GM18861 (cell line): ENCODE measurements around the gene GOLGA8O.
"Not testable (repeated sequence)": the region's sequence is repeated elsewhere in the genome, so short reads cannot be mapped to it uniquely, and the experiment has no call there.

ENCODE experiments used
- ATAC-seq: cut with Tn5 transposase; IDR thresholded peaks from one replicate; pipeline ENCODE4 v1.9.1; 2021; ENCODE audit not compliant: unreplicated experiment

The GOLGA8O gene, protein sequence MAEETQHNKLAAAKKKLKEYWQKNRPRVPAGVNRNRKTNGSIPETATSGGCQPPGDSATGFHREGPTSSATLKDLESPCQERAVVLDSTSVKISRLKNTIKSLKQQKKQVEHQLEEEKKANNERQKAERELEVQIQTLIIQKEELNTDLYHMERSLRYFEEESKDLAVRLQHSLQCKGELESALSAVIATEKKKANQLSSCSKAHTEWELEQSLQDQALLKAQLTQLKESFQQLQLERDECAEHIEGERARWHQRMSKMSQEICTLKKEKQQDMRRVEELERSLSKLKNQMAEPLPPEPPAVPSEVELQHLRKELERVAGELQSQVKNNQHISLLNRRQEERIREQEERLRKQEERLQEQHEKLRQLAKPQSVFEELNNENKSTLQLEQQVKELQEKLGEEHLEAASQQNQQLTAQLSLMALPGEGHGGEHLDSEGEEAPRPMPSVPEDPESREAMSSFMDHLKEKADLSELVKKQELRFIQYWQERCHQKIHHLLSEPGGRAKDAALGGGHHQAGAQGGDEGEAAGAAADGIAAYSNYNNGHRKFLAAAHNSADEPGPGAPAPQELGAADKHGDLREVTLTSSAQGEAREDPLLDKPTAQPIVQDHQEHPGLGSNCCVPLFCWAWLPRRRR

DNA sequence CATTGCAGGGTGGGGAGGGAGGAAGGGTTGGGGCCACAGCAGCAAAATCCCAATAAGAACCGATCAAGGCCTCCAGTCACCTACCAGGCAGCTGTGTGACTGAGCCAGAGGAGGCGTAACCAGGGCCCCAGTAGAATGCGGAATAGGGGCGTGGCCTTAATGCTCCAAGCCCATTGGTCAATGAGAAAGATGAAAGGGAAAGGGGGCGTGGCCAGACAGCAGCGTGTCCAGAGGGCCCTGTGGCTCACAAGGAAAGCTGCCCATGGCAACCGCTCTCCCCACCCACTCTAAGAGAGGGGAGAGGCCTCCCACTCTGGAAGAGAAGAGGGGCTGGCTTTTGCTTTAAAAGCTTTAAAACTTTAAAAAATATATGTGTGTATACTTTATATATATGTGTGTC, at the start of gene GOLGA8O:
TSS of gene GOLGA8O (minus strand) at position 101 of the 400 bp plus-strand sequence. CDS start at position 3, 98 bp downstream.
- not testable (repeated sequence) for ATAC-seq

DNA sequence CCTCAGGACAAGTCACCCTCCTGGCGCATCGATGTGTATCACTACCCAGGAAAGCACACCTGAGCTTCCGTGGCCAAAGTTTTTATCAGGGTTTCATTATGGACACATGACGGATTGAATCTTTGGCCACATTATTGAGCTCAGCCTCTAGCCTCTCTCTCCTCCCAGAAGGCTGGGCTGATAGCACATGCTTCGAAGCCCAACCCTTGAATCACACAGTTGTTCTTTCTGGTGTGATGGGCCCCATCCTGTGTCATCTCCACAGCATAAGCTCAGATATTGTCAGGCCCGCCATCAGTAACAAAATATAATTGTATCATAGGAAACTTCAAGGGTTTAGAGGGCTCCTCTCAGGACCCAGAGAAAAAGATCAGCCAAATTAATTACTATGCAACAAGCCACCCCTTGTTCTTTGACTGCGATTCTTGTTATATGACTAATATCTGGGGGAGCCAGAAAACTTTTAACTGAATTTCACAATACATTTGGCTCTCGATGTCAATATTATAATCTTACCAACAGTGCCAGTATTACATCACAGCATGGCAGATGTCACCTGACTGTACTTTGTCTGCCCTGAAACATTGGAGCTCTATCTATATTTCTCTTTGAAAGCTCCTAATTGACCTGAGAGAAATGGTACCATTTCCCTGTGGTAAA, 48.8 kb upstream of the GOLGA8O start:
- ATAC-seq = not testable (repeated sequence)

DNA sequence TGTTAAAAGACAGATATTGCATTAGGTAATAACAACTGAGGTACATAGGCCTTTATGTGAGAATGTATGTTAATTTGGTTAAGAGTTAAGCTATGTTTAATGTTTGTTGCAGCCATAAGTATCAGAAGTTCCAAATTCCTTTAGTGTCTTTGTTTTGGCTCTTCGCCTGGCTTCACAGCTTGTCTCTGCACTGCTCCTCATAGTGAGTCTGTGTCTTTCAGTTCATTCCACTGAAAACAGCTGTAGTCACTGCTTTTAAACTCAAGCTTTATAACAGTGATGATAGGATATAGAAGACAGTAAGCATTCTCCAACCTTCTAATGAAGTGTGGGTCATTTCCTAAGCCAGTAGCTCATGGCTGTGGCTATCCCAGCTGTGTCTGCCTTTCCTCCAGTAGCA, 47.5 kb upstream of the GOLGA8O start:
- not testable (repeated sequence) for ATAC-seq

DNA sequence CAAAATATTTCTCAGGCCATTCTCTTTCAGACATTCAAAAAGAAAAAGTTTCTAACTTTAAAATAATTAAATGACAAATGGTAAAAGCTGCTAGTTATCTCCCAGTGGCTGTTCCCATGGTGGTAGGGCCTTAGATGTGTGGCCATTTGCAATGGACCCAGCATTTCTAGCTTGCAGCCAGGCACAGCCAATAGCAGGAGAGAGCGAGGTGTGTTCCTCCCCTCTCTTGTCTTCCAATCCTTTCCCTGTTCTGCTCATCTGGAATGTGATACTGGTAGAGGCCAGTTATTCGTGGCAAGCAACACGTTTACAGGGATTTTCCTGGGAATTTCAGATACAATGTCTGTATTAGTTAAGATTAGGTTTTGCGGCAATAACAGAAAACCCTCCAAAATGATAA, 37.3 kb upstream of the GOLGA8O start:
- not testable (repeated sequence) for ATAC-seq

DNA sequence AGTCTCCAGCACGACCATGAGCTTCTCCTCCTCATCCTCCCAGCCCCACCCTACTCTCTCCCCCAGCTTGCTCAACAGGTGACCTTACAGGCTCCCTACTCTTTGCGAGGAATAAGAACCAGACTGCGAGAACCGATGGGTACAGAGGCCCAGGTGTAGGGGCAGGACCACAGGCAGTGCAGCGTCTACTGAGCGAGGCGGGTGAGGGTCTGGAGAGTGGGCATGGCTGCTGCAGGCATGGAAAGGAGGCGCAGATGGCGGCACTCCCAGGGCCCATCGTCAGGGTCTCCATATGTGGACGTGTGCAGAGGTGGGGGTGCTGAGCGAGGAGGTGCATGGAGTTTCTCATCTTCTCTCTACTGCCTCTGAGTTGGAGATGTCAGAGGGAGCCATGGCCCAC, 31.0 kb upstream of the GOLGA8O start:
- not testable (repeated sequence) for ATAC-seq

DNA sequence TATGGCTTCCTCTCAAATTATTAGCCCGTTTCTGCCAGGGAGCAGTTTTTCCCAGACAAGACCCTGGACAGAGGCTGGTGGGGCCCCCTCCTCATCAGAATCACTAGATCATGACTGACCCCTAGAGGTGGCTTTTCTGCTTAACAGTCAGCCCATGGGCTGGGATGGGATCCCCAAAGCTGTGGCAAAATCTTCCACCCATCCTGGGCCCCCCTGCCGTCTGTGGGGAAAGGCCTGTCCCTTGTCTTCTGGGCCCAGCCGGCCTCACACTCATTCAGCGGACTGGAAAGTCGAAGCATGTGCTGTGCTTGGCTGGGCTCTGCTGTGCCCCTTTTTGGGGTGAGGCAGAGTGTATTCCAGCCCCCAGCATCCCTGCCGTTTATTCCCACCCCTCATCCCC, 27.9 kb upstream of the GOLGA8O start:
- not testable (repeated sequence) for ATAC-seq

DNA sequence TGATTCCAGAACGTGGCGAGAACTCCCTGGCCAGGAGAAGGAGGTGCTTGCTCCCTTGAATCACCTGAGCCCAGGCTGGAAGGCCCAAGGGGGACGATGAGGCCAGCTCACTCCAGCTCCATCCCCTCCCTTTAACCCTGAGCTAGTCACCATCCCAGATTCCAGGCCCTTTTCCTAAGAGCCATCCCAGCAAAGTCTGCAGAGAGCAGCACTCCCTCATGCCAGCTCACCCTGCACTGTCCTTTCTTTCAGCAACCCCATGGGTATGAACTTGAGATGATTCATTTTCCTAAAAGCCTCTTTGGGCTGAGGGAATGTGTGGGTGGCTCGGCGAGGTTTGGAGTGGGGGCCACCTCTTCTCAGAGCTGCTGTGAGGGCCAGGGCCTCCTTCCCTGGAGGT, 26.2 kb upstream of the GOLGA8O start:
- ATAC-seq = not testable (repeated sequence)

DNA sequence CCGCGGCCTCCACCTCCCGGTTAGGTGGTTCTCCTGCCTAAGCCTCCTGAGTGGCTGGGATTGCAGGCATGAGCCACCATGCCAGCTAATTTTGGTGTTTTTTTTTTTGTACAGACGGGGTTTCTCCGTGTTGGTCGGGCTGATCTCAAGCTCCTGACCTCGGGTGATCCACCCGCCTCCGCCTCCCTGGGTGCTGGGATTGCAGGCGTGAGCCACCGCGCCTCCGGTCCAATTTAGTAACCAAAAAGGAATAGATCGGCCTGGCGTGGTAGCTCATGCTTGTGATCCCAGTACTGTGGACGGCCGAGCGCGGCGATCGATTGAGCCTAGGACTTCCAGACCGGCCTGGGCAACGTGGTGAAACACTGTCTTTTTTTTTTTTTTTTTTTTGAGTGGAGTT, 12.6 kb upstream of the GOLGA8O start:
- not testable (repeated sequence) for ATAC-seq

DNA sequence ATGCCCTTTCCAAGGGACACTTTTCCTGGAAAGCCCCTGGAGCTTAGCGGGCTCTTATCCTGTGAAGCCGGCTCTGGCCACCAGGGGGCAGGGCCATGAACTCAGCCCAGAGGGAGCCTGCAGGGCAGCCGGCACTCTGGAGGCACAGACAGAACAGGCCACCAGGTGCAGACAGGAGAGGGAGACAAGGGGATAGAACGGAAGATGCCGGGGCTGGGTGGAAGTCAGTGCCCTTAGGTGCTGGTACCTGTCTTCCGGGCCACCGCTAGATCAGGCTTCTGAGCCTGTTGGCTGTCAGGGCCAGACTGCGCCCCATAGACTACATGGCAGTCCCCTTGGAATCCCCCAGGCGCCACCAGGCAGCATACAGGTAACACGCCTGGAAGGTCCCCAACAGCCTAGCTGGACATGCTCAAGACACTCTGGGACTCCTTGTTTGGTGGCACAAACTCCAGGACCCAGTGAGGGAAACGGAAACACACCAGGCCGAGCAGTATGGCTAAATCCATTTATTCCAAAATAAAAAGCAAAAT, 14.9 kb downstream of the GOLGA8O start:
- ATAC-seq = not testable (repeated sequence)

DNA sequence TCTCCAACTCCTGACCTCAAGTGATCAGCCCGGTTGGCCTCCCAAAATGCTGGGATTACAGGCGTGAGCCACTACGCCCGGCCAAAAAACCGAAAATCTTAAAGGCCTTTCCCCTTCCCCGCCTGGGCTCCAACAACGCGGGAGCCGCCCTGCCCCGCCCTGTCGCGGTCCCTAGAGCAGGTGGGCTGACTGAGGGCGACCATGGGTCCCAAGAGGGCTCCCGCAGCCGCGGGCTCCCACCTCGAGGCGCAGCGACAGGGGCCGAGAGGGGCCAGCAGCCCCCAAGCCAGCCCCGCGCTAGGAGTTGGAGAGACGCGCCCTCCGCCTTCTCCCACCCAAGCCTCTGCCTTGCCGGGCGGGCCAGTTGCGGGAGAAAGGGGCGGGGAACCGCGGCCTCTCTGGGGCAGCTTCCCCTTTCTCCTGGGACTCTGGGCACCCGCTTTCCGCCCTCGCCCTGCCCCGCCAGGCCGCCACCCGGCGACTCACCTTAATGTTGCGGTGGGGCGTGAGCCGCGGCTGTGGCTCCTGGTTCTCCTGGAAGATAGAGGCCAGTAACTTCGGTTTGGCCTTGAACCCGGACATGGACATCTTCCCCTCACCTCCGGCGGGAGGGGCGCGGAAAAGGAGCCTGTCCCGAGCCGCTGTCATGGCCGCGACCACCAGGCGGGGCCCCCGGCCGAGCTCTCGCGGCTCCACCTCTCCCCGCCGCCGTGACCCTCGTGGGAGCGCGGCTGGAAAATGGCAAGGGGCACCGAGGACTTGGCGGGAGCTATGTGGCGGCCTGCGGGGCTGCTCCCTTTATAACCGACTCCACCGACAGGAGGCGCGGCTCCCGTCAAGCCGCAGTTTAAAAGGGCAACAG, 21.1 kb downstream of the GOLGA8O start:
- not testable (repeated sequence) for ATAC-seq

DNA sequence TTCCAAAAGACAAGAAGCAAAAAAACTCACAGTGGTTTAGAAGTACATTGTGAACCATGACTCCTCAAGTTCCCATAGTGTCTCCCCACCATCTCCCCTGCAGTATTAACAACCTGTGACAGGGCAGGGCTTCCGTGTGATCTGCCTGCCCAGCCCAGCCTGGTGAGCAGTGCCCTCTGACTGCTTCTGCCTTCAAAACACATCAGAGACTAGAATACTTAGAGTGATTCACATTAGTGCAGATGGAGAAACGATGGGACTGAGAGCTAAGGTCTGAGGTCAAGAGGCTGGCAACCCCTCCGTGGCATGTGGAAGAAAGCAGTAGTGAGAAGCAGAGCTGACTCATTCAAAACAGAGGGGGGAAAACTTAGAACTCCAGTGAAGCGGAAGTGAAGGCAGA, 27.8 kb downstream of the GOLGA8O start:
- ATAC-seq = not testable (repeated sequence)

DNA sequence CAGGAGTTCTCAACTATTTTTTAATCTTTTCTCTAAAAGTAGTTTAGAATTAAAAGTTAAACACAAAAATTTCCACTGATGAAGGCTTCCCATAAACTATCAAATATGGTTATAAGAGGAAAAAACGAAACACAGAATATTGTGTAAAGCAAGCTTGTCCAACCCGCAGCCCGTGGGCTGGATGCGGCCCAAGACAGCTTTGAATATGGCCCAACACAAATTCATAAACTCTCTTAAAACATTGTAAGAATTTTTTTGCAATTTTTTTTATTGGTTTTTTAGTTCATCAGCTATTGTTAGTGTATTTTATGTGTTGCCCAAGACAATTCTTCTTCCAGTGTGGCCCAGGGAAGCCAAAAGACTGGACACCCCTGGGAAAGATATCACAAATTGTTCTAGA, 28.9 kb downstream of the GOLGA8O start:
- ATAC-seq = not testable (repeated sequence)

DNA sequence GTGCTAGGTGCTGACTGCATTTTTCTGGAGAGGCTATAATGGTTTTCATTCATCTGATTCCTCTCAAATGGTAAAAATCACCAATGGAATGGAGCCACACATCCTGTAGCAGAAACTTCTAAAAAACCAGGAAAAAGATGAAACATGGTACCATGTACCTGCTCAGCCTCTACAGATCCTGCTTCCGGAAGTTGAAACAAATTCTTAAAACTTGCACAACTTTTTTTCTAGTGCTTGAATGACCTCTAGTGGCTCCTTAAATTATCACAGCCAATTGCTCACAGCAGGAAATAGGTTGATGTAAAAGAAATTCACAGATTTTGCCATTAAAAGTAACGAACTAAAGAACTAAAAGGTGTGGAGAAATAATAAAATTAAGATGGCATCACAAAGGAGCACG, 47.5 kb downstream of the GOLGA8O start:
- not testable (repeated sequence) for ATAC-seq

DNA sequence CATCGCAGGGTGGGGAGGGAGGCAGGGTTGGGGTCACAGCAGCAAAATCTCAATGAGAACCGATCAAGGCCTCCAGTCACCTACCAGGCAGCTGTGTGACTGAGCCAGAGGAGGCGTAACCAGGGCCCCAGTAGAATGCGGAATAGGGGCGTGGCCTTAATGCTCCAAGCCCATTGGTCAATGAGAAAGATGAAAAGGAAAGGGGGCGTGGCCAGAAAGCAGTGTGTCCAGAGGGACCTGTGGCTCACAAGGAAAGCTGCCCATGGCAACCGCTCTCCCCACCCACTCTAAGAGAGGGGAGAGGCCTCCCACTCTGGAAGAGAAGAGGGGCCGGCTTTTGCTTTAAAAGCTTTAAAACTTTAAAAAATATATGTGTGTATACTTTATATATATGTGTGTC, 52.2 kb downstream of the GOLGA8O start, which contains the start of gene GOLGA8K:
TSS of gene GOLGA8K (minus strand) at position 101 of the 400 bp plus-strand sequence. CDS start at position 3, 98 bp downstream.
- not testable (repeated sequence) for ATAC-seq

DNA sequence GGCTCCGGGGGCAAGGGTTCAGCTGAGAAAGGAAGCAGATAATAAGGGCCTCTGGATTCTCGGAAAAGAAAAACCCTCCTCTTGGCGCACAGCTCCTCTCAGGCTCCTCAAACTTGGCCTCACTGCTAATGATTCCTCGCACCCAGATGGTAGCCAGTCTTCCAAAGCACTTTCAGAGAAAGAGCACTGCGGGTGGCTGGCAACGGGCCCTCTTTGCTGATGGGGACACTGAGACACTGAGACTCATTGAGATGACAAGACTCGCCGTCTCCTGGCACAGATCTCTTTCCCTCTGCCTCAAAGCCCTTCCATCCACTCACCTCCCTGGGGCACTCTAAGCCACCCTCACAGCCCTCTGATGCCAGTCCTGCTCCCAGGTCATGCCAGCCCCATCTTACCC, 58.9 kb downstream of the GOLGA8O start:
- not testable (repeated sequence) for ATAC-seq
